ENCODE data around the gene CCDC15. TPM values are rescaled to one million over a fixed set of nuclear protein-coding genes. Genes with fewer than 3 reads are reported as not detected.
A peak's percentile ranks its signal among the peaks of the same experiment; 100 is the strongest.

Gene CCDC15
- polyA plus RNA-seq, 2 of the 4 experiments (the other 2 are of a cell fraction), result 0.58 to 1.3 TPM

DNA sequence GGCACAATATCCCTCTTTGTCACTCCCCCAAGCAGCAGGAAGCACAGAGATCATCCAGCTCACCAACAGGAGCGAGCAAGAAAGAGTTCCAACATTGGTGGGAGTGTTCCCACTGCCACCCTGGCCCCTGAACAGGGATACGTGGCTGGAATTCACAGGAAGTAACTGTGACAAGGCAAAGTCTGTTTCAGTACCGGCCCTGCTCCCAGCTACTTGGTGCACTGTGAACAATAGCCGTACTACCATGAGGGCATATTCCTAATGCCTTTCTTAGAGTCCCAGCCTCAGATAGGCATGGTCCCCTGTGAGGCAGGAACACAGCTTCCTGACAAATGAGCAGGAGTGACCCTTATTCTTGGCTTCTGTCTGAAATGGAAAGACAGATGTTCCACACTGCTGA lies 107.3 kb downstream of the CCDC15 start (continued):
- TF ChIP-seq HES2 (IDR thresholded peaks at IDR 0.05), result no peak

DNA sequence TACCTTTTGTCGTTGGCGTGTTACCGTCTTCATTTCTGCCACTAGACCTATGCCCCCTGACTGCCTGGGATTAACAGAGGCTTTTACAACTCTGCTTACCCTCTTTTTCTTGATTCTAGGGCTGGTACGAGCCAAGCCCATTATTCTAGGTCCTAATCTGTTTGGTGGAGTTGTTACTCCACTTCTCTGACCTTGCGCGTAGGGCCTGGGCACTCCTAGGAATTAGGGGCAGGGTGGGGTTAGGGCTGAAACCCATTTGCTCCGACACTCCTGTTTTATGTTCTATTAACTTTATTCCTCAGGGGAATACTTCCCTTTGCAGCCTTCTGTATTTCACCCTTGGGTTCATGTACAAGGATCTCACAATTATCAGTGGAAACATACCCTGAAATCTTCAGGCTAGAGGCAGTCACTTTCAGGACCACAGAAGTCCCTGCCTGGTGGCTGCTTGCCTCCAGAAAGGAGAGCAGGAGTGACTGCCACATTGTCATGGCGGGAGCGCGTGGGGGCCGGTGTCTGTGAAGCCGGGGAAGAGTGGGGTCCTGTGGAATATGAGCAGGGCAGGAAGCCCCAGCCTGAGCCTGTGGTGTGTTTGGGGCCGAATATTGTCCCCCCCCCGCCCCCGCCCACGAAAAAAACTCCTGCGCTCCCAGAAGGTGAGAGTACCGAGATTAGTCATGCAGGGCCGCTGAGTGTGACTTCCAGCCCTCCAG lies 108.4 kb downstream of the CCDC15 start:
- Histone ChIP-seq H3K27ac (peak overlapping the region in 1 of 2 experiments; percentile 72; a peak in 3 of 6 replicates), H3K4me3 (peak overlapping the region; percentile 59), H3K4me2 (peak overlapping the region; percentile 90), H3K9me3 (no peaks in the 10 kb centered on the region), H3K4me1 (no peaks in the 10 kb centered on the region)
- 80% methylated on average over 14 of the region's 19 CpGs for WGBS (ENCODE audit: missing lambda C conversion rate)
- CTCF ChIA-PET, result interaction anchor here (0.7 kb wide), 1 partner anchor 19 kb away, joined by 4 read pairs; no protein-coding TSS in a partner anchor
- POLR2A ChIA-PET, result no interaction called here
- peak in 1 of 2 experiments; percentile 32; a peak in 3 of 6 replicates for ATAC-seq
- TF ChIP-seq JUNB (IDR thresholded peaks at IDR 0.05) (no peak), FOXS1 (CRISPR knock-in tag; IDR thresholded peaks at IDR 0.05) (no peak), TFCP2L1 (CRISPR knock-in tag; IDR thresholded peaks at IDR 0.05) (no peak), HOXB5 (CRISPR knock-in tag; IDR thresholded peaks at IDR 0.05) (no peak), PHF8 (IDR thresholded peaks at IDR 0.05; ENCODE audit: borderline replicate concordance, low read depth) (no peak), CEBPB (IDR thresholded peaks at IDR 0.05) (no peak)
- TF ChIP-seq, protein P1, sequence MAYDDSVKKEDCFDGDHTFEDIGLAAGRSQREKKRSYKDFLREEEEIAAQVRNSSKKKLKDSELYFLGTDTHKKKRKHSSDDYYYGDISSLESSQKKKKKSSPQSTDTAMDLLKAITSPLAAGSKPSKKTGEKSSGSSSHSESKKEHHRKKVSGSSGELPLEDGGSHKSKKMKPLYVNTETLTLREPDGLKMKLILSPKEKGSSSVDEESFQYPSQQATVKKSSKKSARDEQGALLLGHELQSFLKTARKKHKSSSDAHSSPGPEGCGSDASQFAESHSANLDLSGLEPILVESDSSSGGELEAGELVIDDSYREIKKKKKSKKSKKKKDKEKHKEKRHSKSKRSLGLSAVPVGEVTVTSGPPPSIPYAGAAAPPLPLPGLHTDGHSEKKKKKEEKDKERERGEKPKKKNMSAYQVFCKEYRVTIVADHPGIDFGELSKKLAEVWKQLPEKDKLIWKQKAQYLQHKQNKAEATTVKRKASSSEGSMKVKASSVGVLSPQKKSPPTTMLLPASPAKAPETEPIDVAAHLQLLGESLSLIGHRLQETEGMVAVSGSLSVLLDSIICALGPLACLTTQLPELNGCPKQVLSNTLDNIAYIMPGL (CRISPR knock-in tag; IDR thresholded peaks at IDR 0.05; ENCODE audit: borderline replicate concordance), result no peak
- DNase-seq (ENCODE audit: low read depth in 1 of 2, low spot score in 1 of 2), result no peak
- FAIRE-seq, result no peak

DNA sequence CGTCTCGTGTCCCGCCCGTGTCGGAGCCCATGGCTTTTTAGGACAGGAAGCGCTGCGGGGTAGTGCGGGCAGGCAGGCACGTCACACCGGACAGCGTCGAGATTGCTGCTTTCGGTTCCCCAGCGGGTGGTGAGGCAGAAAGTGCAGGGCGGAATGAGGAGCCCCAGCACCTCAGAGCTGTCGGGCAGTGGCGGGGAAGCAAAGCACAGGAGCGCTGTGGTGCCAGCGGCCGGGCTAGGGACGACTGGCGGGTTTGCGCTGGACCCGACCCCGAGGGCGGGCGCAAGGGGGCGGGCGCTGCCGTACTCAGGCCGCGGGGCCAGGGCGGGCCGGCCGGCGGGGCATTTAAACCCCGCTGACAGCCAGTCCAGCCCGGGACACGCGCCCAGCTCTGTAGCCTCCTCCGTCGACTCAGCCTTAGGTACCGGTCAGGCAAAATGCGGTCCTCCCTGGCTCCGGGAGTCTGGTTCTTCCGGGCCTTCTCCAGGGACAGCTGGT lies 109.0 kb downstream of the CCDC15 start, which contains the start of gene SLC37A2:
Gene SLC37A2, plus strand, starts transcription at position 375 of the 498 bp plus-strand sequence. Its CDS starts 63 bp downstream, at position 438.
- Histone ChIP-seq H3K4me3 (peak within 1 kb of the TSS; percentile 59), H3K9me3 (no peaks in the 10 kb centered on the region), H3K27ac (peak within 1 kb of the TSS; percentile 5 to 72; a peak in 4 of 6 replicates), H3K4me2 (peak within 1 kb of the TSS; percentile 90), H3K4me1 (no peaks in the 10 kb centered on the region)
- FAIRE-seq (no peak), ATAC-seq (peak; percentile 93 to 96), DNase-seq (ENCODE audit: low read depth in 1 of 2, low spot score in 1 of 2) (peak; percentile 11 to 44)
- ChIA-PET POLR2A (no interaction called here), CTCF (interaction anchor here (0.7 kb wide), 1 partner anchor 19 kb away, joined by 4 read pairs; no protein-coding TSS in a partner anchor)
- no peak for TF ChIP-seq POLR2A (IDR thresholded peaks at IDR 0.05; ENCODE audit: low read length)
- no peak for TF ChIP-seq HOXB5 (CRISPR knock-in tag; IDR thresholded peaks at IDR 0.05)
- TF ChIP-seq ZNF302 (CRISPR knock-in tag; IDR thresholded peaks at IDR 0.05), result no peak
- no peak for TF ChIP-seq HES2 (IDR thresholded peaks at IDR 0.05)
- no peak for TF ChIP-seq HDAC2 (IDR thresholded peaks at IDR 0.05)
- TF ChIP-seq PBX3 (IDR thresholded peaks at IDR 0.05), result no peak
- TF ChIP-seq POLR2AphosphoS2 (conservative IDR thresholded peaks at IDR 0.05; ENCODE audit: low read length), result no peak
- TF ChIP-seq EHMT2 (IDR thresholded peaks at IDR 0.05; ENCODE audit: low read depth), result no peak
- TF ChIP-seq, protein P2, sequence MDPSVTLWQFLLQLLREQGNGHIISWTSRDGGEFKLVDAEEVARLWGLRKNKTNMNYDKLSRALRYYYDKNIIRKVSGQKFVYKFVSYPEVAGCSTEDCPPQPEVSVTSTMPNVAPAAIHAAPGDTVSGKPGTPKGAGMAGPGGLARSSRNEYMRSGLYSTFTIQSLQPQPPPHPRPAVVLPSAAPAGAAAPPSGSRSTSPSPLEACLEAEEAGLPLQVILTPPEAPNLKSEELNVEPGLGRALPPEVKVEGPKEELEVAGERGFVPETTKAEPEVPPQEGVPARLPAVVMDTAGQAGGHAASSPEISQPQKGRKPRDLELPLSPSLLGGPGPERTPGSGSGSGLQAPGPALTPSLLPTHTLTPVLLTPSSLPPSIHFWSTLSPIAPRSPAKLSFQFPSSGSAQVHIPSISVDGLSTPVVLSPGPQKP (IDR thresholded peaks at IDR 0.05; ENCODE audit: low read depth, low read length), result no peak
- no peak for TF ChIP-seq FOXS1 (CRISPR knock-in tag; IDR thresholded peaks at IDR 0.05)
- TF ChIP-seq KDM5A (IDR thresholded peaks at IDR 0.05), result no peak
- WGBS (ENCODE audit: missing lambda C conversion rate), result 4% methylated on average over 14 of the region's 46 CpGs
